HFF-Myc (cell line): ENCODE measurements around the gene IGF2BP3.

ENCODE experiments used
- DNase-seq: peaks from one replicate; pipeline ENCODE4 v3.0.0-alpha.2; 2011; ENCODE audit warnings: low read depth; ENCODE audit errors: extremely low read depth
- H3K4me3 ChIP-seq: replicated peaks from 2 replicates; pipeline ENCODE4 v1.5.1; 2011; ENCODE audit warnings: low read depth, mild to moderate bottlenecking, control low read depth, low read length
- CTCF ChIP-seq: IDR thresholded peaks from 2 replicates; pipeline ENCODE4 v1.5.1; 2012; ENCODE audit warnings: mild to moderate bottlenecking, low read depth, low read length, control low read depth; ENCODE audit errors: missing control alignments

Gene IGF2BP3

GRCh38 chr7:23383225-23383624, 87.1 kb downstream of the IGF2BP3 start:
- peak; percentile 41 for DNase-seq
- H3K4me3 ChIP-seq, result no peak overlapping the region
- TF ChIP-seq CTCF, result no peak

DNA sequence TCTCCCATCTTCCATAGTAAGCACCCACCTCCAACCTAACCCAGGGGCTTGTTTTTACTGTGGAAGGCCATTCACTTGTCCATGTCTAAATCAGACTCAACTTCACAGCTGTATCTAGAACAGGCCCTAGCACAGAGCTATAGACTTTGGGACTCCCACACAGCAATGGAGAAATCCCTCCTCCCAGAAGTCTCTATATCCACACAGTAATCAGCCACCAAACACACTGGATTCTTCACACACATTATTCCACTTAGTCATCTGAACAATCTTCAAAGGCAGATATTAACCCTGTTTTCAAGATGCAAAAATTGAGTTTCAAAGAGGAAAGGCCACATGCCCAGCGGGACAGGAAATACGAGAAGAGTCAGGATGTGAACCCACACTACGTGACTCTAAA, 89.3 kb downstream of the IGF2BP3 start:
- no peak for DNase-seq
- no peak for TF ChIP-seq CTCF

GRCh38 chr7:23380556-23380955, 89.7 kb downstream of the IGF2BP3 start:
- DNase-seq, result no peak

More for the DNA sequence above, 89.3 kb downstream of the IGF2BP3 start:
- H3K4me3 ChIP-seq, result no peak overlapping the region

DNA sequence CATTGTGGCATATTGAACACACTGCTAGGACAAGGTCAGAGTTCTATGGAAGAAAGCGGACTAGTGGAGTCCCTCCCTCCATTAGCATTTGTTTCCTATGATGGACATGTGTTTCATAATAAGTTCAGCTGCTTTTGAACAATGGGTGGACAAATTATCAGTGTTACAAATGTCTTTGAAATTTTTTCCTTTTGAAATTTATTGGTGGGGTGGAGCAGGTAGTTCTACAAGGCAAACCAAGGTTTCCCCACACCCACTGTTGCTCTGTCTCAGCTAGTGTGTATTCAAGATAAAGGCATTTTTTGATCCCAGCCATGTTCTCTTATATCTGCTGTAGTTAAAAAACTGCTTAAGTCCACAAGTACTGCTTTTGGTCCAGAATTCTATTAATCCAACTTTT, 91.3 kb downstream of the IGF2BP3 start:
- TF ChIP-seq CTCF, result no peak
- DNase-seq, result no peak
- H3K4me3 ChIP-seq, result no peak overlapping the region

More at GRCh38 chr7:23380556-23380955, 89.7 kb downstream of the IGF2BP3 start:
- TF ChIP-seq CTCF, result no peak
- no peak overlapping the region for H3K4me3 ChIP-seq

GRCh38 chr7:23377134-23377533, 93.2 kb downstream of the IGF2BP3 start:
- no peak for DNase-seq
- no peak for TF ChIP-seq CTCF
- no peak overlapping the region for H3K4me3 ChIP-seq

GRCh38 chr7:23373151-23374004, 96.9 kb downstream of the IGF2BP3 start:
- H3K4me3 ChIP-seq, result no peak overlapping the region
- TF ChIP-seq CTCF, result no peak
- peak; percentile 37 for DNase-seq
